MCF 10A (cell line): Measurements from ENCODE around the gene SCN1A. TPM values are rescaled to one million over a fixed set of nuclear protein-coding genes. Genes with fewer than 3 reads are reported as not detected.

Experiments used
- BruUV-seq: library from RNA; stranded (reverse); fragments of 400-500 nt; replicated peaks from 2 replicates; lab custom pipeline; 2021; lab: Mats Ljungman, UMichigan
- CTCF ChIA-PET: fragments of 300-600 bp; sonication (Branson Sonifier 250); formaldehyde crosslinking; extraction: SDS; loops from one replicate; lab custom pipeline; 2021; ENCODE audit warnings: antibody characterized with exemption, inconsistent platforms; lab: Yijun Ruan, JAX
- POLR2A ChIA-PET: fragments of 300-600, 350-650 bp; sonication (Branson Sonifier 250); formaldehyde crosslinking; extraction: SDS; loops from one replicate; lab custom pipeline; 2020; ENCODE audit warnings: antibody characterized with exemption, inconsistent platforms; lab: Yijun Ruan, JAX
- DNase-seq: peaks from one replicate; pipeline ENCODE4 v3.0.0-alpha.2; 2018; ENCODE audit not compliant: unreplicated experiment
- H3K27ac Mint-ChIP-seq: one replicate; pipeline ENCODE4 v1.8.0; 2022; ENCODE audit warnings: mild to moderate bottlenecking, low read depth, mixed read lengths; ENCODE audit not compliant: unreplicated experiment
- H3K27me3 Mint-ChIP-seq: one replicate; pipeline ENCODE4 v1.8.0; 2022; ENCODE audit warnings: mixed read lengths; ENCODE audit not compliant: insufficient read depth, unreplicated experiment
- H3K36me3 Mint-ChIP-seq: one replicate; pipeline ENCODE4 v1.8.0; 2022; ENCODE audit warnings: mild to moderate bottlenecking, moderate library complexity, mixed read lengths; ENCODE audit not compliant: insufficient read depth, unreplicated experiment
- H3K4me1 Mint-ChIP-seq: one replicate; pipeline ENCODE4 v1.8.0; 2022; ENCODE audit warnings: mixed read lengths; ENCODE audit not compliant: insufficient read depth, unreplicated experiment
- H3K4me3 Mint-ChIP-seq: one replicate; pipeline ENCODE4 v1.8.0; 2022; ENCODE audit warnings: mild to moderate bottlenecking, moderate library complexity, mixed read lengths; ENCODE audit not compliant: unreplicated experiment
- H3K9me3 Mint-ChIP-seq: one replicate; pipeline ENCODE4 v1.8.0; 2022; ENCODE audit warnings: mixed read lengths; ENCODE audit not compliant: unreplicated experiment
- intact Hi-C: fragments of 100-400 bp; cut with micrococcal nuclease; formaldehyde crosslinking; loops from 2 replicates; pipeline ENCODE4 v1.14.1; 2022
- total RNA-seq: library from RNA; stranded (reverse); gene quantifications from 2 replicates; pipeline ENCODE4 v1.2.3, GENCODE V29; 2022
- TF ChIP-seq, protein P1 (sequence below): fragments of 200-600 bp; IDR thresholded peaks from one replicate; pipeline ENCODE4 v1.8.0; 2022; ENCODE audit warnings: antibody characterized with exemption, mild to moderate bottlenecking; ENCODE audit not compliant: unreplicated experiment

Gene SCN1A
- total RNA-seq, 1 experiment from 2014 or later = not detected

DNA sequence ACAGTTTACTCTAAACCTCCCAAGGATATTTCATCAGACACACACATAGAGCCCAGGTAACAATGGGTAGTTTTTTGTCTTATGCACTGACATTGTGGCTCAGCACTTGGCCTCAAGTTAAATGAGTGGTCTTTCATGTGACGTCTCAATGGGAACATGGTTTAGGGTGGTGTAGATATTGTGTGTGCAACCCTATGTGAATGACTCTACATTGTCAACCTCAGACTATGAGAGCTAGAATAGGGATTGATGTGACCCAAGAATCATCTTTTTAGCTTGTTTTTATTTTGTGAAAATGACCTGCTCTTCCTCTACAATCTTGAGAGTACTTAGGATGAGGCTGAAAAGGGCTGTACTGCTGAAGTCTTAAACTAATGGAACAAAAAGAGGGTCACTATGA, 86.2 kb downstream of the SCN1A start:
- ChIA-PET POLR2A (no interaction called here), CTCF (no interaction called here)
- no peak overlapping the region for H3K4me3 Mint-ChIP-seq
- no peak for DNase-seq
- peaks cover 24% of the 10 kb centered on the region for H3K27me3 Mint-ChIP-seq
- no peak overlapping the region for H3K27ac Mint-ChIP-seq
- TF ChIP-seq, protein P1, sequence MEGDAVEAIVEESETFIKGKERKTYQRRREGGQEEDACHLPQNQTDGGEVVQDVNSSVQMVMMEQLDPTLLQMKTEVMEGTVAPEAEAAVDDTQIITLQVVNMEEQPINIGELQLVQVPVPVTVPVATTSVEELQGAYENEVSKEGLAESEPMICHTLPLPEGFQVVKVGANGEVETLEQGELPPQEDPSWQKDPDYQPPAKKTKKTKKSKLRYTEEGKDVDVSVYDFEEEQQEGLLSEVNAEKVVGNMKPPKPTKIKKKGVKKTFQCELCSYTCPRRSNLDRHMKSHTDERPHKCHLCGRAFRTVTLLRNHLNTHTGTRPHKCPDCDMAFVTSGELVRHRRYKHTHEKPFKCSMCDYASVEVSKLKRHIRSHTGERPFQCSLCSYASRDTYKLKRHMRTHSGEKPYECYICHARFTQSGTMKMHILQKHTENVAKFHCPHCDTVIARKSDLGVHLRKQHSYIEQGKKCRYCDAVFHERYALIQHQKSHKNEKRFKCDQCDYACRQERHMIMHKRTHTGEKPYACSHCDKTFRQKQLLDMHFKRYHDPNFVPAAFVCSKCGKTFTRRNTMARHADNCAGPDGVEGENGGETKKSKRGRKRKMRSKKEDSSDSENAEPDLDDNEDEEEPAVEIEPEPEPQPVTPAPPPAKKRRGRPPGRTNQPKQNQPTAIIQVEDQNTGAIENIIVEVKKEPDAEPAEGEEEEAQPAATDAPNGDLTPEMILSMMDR = no peak
- intact Hi-C loops = no loop called here
- BruUV-seq = no TSS peak
- H3K4me1 Mint-ChIP-seq = no peaks in the 10 kb centered on the region
- no peaks in the 10 kb centered on the region for H3K9me3 Mint-ChIP-seq
- H3K36me3 Mint-ChIP-seq = no peaks in the 10 kb centered on the region

DNA sequence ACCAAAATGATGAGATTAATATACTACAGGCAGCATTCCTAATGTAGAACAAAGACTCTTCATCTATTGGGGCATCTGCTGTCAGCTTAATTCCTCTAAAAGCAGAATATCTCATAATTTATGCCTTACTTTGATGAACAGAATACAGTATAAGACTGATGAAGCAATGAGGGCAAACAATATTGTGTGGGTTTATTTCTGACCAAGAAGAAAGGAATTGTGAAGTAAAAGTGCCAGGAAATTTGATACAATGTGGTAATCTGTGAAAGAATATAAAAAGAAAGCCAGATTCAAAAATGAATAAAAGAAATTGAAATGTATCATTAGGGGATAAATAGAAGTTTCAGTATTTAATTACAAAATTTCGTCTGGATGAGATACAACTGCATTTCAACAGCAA, 95.5 kb downstream of the SCN1A start:
- Mint-ChIP-seq H3K4me3 (no peak overlapping the region), H3K27ac (no peak overlapping the region), H3K27me3 (peaks cover 17% of the 10 kb centered on the region), H3K36me3 (no peaks in the 10 kb centered on the region), H3K4me1 (no peaks in the 10 kb centered on the region), H3K9me3 (no peaks in the 10 kb centered on the region)
- DNase-seq = no peak
- POLR2A ChIA-PET = interaction anchor here (0.6 kb wide), 1 partner anchor 57 kb away, joined by 3 read pairs; no protein-coding TSS in a partner anchor
- TF ChIP-seq, protein P1 = no peak
- intact Hi-C loops = no loop called here
- CTCF ChIA-PET = interaction anchor here (0.6 kb wide), 1 partner anchor 29 kb away, joined by 4 read pairs; no protein-coding TSS in a partner anchor
- BruUV-seq = no TSS peak

DNA sequence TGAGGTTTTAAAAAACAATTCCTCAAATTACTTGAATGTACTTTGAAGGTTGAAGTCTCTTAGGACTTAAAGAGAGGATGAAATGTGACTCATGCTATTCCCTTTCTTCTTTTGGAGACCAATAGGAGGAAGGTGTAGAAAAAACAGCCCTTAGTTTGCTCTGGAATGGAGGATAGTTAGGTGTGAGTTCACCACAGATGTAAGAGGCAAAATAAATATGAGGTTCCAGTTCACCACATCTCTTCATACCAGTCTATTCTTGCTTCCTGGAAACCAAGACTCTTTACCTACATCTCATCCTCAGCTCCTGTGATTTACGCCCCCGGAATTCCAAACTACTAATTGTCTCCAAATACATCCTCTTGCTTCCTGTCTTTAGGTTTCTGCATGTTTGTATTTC, 96.8 kb downstream of the SCN1A start:
- DNase-seq = peak; percentile 6
- CTCF ChIA-PET = interaction anchor here (0.7 kb wide), 1 partner anchor 96 kb away, joined by 3 read pairs; no protein-coding TSS in a partner anchor
- peaks cover 17% of the 10 kb centered on the region for H3K27me3 Mint-ChIP-seq
- H3K27ac Mint-ChIP-seq = no peak overlapping the region
- POLR2A ChIA-PET = interaction anchor here (0.6 kb wide), 1 partner anchor 125 kb away, joined by 3 read pairs; no protein-coding TSS in a partner anchor
- no TSS peak for BruUV-seq
- H3K4me3 Mint-ChIP-seq = no peak overlapping the region
- TF ChIP-seq, protein P1 = no peak
- no peaks in the 10 kb centered on the region for H3K4me1 Mint-ChIP-seq
- intact Hi-C loops = no loop called here
- no peaks in the 10 kb centered on the region for H3K36me3 Mint-ChIP-seq
- H3K9me3 Mint-ChIP-seq = no peaks in the 10 kb centered on the region

DNA sequence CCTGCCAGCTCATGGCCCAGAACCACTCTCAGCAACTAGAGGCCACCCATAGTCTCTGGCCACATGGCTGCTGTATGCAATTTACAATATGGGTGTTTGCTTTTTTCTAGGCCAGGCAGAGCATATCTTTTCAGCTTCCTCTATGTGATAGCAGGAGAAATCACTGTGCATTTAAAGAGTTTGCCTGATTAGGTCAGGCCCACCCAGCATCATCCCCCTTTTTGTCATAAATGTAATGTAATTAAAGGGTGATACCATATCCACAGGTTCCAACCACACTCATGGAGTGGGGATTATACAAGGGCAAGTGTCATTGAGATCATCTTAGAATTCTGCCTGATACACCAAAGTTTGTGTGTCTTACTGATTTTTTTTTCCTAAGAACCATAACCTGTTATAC, 102.5 kb downstream of the SCN1A start:
- Mint-ChIP-seq H3K4me1 (no peaks in the 10 kb centered on the region), H3K27ac (no peak overlapping the region)

More for the DNA sequence above, 102.5 kb downstream of the SCN1A start:
- no TSS peak for BruUV-seq
- Mint-ChIP-seq H3K27me3 (peaks cover 17% of the 10 kb centered on the region), H3K36me3 (no peaks in the 10 kb centered on the region), H3K4me3 (no peak overlapping the region), H3K9me3 (no peaks in the 10 kb centered on the region)
- intact Hi-C loops = no loop called here
- ChIA-PET CTCF (no interaction called here), POLR2A (no interaction called here)
- DNase-seq = no peak
- TF ChIP-seq, protein P1 = no peak
